ENCODE measurements around the gene PIN4.
"Not testable (repeated sequence)": the region's sequence is repeated elsewhere in the genome, so short reads cannot be mapped to it uniquely, and the experiment has no call there.

PIN4 gene

DNA sequence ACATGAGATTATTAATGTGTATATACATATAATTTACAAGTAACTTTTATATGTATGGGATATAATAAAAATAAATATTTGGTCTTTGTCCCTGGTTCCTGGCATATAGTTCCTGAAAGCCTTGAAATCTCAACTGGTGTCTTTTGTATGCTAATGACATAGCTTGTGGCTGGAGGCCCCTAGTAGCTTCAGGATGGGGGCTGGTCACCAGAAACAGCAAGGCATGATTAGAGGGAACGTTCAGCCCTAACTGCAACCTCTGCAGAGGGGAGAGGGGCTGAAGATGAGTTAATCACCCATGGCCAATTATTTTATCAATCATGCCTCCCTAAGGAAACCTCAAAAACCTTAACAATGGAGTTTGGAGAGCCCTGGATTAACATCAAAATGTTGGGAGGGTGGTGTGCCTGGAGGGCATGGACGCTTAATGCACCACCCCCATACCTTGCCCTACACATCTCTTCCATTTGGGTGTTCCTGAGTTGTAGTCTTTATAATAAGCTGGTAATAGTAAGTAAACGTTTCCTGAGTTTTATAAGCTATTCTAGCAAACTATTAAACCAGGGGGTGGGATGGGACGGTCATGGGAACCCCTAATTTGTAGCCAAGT, 21.3 kb downstream of the PIN4 start:
- DNase-seq, result no peak

DNA sequence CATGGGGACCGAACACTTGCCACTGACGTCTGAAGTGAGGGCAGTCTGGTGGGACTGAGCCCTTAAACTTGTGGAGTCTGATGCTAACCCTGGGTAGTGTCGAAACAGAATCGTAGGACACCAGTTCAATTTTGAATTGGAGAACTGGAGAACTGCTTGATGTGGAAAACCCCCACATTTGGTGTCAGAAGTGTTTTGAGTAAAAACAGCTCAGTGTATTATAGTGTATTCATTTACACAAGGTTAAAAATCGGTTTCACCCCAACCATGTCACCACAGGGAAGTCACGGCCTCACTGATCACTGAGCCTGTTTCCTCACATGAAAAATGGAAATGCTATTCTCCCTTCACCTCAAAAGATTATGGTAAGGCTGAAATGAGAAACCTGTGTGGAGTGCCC, 21.9 kb downstream of the PIN4 start:
- DNase-seq, result no peak

GRCh38 chrX:72205706-72206105, 24.1 kb downstream of the PIN4 start:
- no peak for DNase-seq

GRCh38 chrX:72207366-72207765, 25.8 kb downstream of the PIN4 start:
- DNase-seq, result no peak

GRCh38 chrX:72208126-72208800, 26.7 kb downstream of the PIN4 start:
- DNase-seq, result no peak

GRCh38 chrX:72216973-72217372, 35.4 kb downstream of the PIN4 start:
- DNase-seq, result no peak

DNA sequence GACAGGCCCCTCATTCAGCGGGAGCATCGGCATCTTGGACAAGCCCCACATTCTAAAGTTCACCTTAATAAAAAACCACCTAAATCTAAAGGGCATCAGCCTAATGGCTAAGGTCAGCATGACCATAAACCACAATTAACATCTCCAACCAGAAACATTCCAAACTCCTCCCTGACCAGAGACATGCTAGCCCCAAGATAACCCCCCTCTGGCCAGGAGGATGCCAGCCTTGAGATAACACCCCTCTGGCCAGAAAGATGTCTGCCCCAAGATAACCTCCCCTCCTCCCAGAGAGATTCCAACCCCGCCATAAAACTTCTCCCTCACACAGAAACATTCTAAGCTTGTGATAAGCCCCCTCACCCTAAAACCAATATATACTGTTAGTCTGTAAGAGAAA, 38.8 kb downstream of the PIN4 start:
- DNase-seq, result not testable (repeated sequence)

DNA sequence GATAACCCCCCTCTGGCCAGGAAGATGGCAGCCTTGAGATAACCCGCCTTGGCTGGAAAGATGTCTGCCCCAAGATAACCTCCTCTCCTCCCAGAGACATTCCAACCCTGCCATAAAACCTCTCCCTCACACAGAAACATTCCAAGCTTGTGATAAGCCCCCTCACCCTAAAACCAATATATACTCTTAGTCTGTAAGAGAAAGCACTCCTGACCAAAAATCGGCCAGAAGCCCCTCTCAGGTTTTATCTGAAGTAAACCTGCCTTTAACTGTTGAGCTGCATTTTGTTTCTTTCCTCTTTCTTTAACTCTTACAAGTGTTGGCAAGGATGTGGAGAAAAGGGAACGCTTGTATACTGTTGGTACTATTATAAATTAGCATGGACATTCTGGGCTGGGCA, 48.7 kb downstream of the PIN4 start:
- no peak for DNase-seq

- DNase-seq, result no peak
Observed at GRCh38 chrX:72236841-72237240, 55.3 kb downstream of the PIN4 start.

DNA sequence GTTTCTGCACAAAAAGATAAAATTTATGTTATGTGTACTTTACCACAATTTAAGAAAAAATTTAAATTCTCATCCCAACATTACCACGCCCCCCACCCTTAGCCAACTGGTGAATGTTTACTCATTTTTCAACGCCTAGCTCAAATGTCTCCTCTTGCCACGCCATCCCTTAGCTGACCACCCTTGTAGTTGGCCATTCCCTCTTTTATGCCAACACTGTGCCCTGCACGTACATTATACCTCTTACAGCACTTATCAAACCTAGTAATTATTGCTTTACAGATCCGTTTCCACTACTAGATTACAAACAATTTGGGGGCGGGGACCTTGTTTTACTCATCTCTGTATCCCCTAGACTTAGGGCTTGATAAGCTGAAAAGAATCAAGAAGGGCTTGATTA, 56.6 kb downstream of the PIN4 start:
- DNase-seq, result no peak

GRCh38 chrX:72238721-72239475, 57.3 kb downstream of the PIN4 start, which contains the start of gene ERCC6L:
Gene ERCC6L (minus strand): TSS chrX:72239027. CDS start chrX:72238911, 116 bp downstream.
- peak; percentile 92 for DNase-seq

- no peak for DNase-seq
Observed at GRCh38 chrX:72240976-72241375, 59.4 kb downstream of the PIN4 start.

GRCh38 chrX:72243472-72243871, 61.9 kb downstream of the PIN4 start:
- no peak for DNase-seq

GRCh38 chrX:72245461-72246089, 64.0 kb downstream of the PIN4 start:
- peak; percentile 60 for DNase-seq

GRCh38 chrX:72247206-72247942, 65.8 kb downstream of the PIN4 start:
- DNase-seq, result no peak
